ENCODE data around the gene FAM3A. TPM values are rescaled to one million over a fixed set of nuclear protein-coding genes. Genes with fewer than 3 reads are reported as not detected.
A peak's percentile ranks its signal among the peaks of the same experiment; 100 is the strongest.

The FAM3A gene
- total and polyA plus RNA-seq, 8 donors, result 26.4 to 78.5 (median 36.7) TPM

DNA sequence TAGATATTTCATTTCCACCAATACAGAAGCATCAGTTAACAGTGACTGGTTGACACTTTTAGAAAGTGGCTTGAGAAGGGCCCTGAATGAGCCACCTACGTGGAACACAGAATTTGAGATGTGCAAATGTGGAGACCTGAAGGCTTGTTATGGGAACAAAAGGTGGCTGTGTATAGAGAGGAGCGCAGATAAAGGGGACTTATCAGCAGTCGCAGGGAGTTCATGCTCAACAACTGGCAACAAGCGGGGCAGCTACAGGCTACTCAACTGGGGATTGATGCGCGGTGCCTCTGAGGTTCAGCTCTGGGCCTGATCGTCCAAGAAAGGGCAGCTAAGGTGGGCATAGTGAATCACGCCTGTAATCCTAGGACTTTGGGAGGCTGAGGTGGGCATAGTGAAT, 3.4 kb upstream of the FAM3A start:
- TF ChIP-seq, protein P1, sequence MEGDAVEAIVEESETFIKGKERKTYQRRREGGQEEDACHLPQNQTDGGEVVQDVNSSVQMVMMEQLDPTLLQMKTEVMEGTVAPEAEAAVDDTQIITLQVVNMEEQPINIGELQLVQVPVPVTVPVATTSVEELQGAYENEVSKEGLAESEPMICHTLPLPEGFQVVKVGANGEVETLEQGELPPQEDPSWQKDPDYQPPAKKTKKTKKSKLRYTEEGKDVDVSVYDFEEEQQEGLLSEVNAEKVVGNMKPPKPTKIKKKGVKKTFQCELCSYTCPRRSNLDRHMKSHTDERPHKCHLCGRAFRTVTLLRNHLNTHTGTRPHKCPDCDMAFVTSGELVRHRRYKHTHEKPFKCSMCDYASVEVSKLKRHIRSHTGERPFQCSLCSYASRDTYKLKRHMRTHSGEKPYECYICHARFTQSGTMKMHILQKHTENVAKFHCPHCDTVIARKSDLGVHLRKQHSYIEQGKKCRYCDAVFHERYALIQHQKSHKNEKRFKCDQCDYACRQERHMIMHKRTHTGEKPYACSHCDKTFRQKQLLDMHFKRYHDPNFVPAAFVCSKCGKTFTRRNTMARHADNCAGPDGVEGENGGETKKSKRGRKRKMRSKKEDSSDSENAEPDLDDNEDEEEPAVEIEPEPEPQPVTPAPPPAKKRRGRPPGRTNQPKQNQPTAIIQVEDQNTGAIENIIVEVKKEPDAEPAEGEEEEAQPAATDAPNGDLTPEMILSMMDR (IDR thresholded peaks at IDR 0.05), result no peak
- no peaks in the 10 kb centered on the region for H3K4me1 ChIP-seq
- no peak overlapping the region for H3K4me3 ChIP-seq
- FAIRE-seq, result no peak
- intact Hi-C loops (cut with DNase I), result no loop called here
- H3K27me3 ChIP-seq, result no peaks in the 10 kb centered on the region
- H3K9me3 ChIP-seq, result no peaks in the 10 kb centered on the region
- H3K27ac ChIP-seq, result no peak overlapping the region
- 89 to 94% methylated on average over 8 of the region's 8 CpGs for WGBS, 2 donors
- no peak for DNase-seq
- no peaks in the 10 kb centered on the region for H3K36me3 ChIP-seq
- ATAC-seq, result no peak

DNA sequence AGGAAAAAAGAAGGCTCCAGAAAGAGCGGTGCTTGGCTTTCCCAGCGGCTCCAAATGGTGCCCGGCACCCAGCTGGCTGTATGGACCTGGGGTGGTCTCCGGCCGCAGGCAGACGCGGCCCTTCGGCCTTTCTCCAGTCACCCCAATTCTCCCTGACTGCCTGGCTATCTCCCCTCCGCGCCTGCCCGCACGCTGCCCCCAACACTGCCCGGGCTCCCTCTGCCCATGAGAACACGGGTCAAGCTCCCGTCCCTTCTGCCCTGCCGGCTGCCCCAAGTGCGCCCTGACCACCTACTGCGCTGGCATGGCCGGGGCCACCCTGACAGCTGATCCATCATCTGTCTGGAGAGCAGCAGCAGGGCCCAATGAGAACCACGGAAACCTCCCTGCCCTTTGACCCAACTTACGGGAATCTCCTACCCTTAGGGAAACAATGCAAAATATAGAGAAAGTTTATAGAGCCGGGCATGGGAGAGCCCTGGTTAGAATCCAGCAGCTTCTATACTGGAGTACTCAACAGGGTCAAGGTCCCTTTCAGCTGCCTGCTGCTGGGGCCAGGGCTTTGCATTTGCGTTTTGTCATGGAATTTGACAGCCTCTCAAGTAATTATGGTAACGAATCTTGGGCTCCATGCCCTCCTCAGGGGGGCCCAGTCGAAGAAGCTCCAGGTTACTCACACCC, 1.2 kb upstream of the FAM3A start:
- Histone ChIP-seq H3K27ac (peak overlapping the region; percentile 70 to 87 (median 81)), H3K4me1 (no peaks in the 10 kb centered on the region), H3K36me3 (no peaks in the 10 kb centered on the region), H3K9me3 (no peaks in the 10 kb centered on the region), H3K4me3 (peak overlapping the region in 2 of 4 donors; percentile 22 to 67), H3K27me3 (no peaks in the 10 kb centered on the region)
- 26 to 44% methylated on average over 25 of the region's 25 CpGs for WGBS, 2 donors
- TF ChIP-seq, protein P1 (IDR thresholded peaks at IDR 0.05), result no peak
- ATAC-seq (peak in 2 of 4 donors; percentile 7 to 8), FAIRE-seq (no peak), DNase-seq (peak in 3 of 6 donors; percentile 23 to 74 (median 34))
- intact Hi-C loops (cut with DNase I), result no loop called here

- TF ChIP-seq, protein P1 (IDR thresholded peaks at IDR 0.05), result no peak
- H3K27me3 ChIP-seq, result no peaks in the 10 kb centered on the region
- peak in 2 of 6 donors; percentile 28 to 37 for DNase-seq
- H3K4me1 ChIP-seq, result no peaks in the 10 kb centered on the region
- peak; percentile 3 to 12 (median 8) for ATAC-seq
- H3K27ac ChIP-seq, result peak overlapping the region; percentile 70 to 87 (median 81)
- intact Hi-C loops (cut with DNase I), result no loop called here
- H3K9me3 ChIP-seq, result no peaks in the 10 kb centered on the region
- no peak for FAIRE-seq
- H3K4me3 ChIP-seq, result peak overlapping the region in 2 of 4 donors; percentile 22 to 67
- H3K36me3 ChIP-seq, result no peaks in the 10 kb centered on the region
- WGBS, 2 donors, result 4 to 37% methylated on average over 19 of the region's 19 CpGs
Measured at GRCh38 chrX:154516656-154517100, 646 bp upstream of the FAM3A start.

DNA sequence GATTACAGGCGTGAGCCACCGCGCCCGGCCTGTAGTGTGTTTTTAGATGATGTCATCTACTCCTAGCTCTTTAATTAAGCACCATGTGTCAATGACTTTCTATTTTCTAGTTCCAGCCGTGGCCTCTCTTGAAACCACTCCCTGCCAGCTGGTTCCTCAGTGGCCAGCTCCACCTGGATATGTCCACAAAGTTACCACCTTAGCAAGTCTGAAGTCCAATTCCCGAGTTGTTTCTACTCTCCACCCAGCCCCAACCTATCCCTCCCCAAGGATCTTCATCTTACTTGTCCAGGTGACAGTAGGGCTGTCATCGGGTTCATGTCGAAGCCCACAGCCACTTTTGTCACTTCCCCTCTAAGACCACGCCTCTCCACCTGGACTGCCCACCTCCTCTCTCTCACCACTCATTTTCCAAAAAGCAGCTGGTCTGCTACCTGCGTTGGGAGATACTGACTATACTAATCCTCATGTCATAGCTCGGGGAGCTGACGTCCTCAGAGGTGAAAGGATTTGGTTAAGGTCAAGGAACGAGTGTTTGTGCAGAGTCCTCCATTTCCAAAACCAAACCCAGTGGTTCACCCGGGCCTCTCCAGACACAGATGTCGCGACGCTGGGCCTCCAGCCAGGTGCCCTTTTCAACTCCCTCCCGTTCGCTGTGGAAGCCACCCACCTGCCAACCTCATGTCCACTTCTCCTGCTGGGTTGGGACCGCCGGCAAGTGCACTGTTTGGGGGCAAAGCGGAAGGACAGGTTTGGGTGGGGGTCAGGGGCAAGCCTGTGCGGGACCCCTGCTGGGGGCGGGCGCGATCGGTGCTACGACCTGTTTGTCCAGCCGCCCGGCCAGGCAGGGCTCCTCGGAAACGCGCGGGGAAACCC, 704 bp downstream of the FAM3A start:
- peak overlapping the region; percentile 78 to 88 (median 82) for H3K27ac ChIP-seq
- ATAC-seq (peak; percentile 7 to 35 (median 27)), FAIRE-seq (no peak), DNase-seq (peak in 4 of 6 donors; percentile 48 to 79 (median 64))
- peak overlapping the region; percentile 44 to 67 (median 59) for H3K4me3 ChIP-seq
- H3K36me3 ChIP-seq, result no peaks in the 10 kb centered on the region
- H3K4me1 ChIP-seq, result no peaks in the 10 kb centered on the region
- H3K27me3 ChIP-seq, result no peaks in the 10 kb centered on the region
- H3K9me3 ChIP-seq, result no peaks in the 10 kb centered on the region
- TF ChIP-seq, protein P1 (IDR thresholded peaks at IDR 0.05), result no peak
- intact Hi-C loops (cut with DNase I), result no loop called here
- 8 to 34% methylated on average over 34 of the region's 34 CpGs for WGBS, 2 donors
